Mammary epithelial cell (primary cell): Measurements from ENCODE around the gene UBE2H.

Experiments
- CTCF ChIP-seq, 2 donors: IDR thresholded peaks in 1 of 2; conservative IDR thresholded peaks in 1 of 2; 2 replicates each; pipeline ENCODE4 v1.5.1; 2011 to 2012; ENCODE audit warnings: inconsistent platforms in 2 of 2, low read length in 2 of 2, mild to moderate bottlenecking in 2 of 2, control low read depth in 1 of 2, low read depth in 1 of 2; ENCODE audit not compliant: insufficient read depth in 1 of 2; ENCODE audit errors: extremely low read depth in 1 of 2
- EZH2 ChIP-seq: IDR thresholded peaks from 2 replicates; pipeline ENCODE4 v1.6.1; 2012; ENCODE audit warnings: low read length, inconsistent platforms, borderline replicate concordance

- TF ChIP-seq CTCF (conservative IDR thresholded peaks at IDR 0.05 in 1 of 2, IDR thresholded peaks at IDR 0.05 in 1 of 2; ENCODE audit: extremely low read depth in 1 of 2, insufficient read depth in 1 of 2, low read depth in 1 of 2, low read length in 2 of 2) (no peak), EZH2 (no peak)
Observed at GRCh38 chr7:129821476-129821875, 131.3 kb downstream of the UBE2H start.
